GM21447 (cell line): ENCODE data around the gene AGAP3.

Source experiments
- ATAC-seq: cut with Tn5 transposase; IDR thresholded peaks from one replicate; pipeline ENCODE4 v1.9.1; 2021; ENCODE audit not compliant: unreplicated experiment

The AGAP3 gene

DNA sequence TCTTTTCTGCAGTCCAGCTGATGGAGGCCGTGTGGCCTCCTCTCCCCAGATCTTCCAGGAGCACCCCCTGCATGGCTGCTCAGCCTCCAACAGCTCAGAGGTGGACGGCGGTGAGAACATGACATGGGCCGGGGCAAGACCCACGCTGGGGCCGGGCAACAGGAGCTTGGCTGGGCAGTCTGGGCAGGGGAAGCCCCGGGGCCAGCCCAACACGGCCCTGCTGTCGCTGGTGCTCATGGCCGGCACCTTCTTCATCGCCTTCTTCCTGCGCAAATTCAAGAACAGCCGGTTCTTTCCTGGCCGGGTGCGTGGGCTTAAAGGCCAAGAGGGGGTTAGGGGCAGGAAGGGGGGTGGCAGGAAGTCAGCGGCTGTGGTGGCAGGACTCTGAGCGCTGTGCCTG, 12.3 kb upstream of the AGAP3 start:
- no peak for ATAC-seq

DNA sequence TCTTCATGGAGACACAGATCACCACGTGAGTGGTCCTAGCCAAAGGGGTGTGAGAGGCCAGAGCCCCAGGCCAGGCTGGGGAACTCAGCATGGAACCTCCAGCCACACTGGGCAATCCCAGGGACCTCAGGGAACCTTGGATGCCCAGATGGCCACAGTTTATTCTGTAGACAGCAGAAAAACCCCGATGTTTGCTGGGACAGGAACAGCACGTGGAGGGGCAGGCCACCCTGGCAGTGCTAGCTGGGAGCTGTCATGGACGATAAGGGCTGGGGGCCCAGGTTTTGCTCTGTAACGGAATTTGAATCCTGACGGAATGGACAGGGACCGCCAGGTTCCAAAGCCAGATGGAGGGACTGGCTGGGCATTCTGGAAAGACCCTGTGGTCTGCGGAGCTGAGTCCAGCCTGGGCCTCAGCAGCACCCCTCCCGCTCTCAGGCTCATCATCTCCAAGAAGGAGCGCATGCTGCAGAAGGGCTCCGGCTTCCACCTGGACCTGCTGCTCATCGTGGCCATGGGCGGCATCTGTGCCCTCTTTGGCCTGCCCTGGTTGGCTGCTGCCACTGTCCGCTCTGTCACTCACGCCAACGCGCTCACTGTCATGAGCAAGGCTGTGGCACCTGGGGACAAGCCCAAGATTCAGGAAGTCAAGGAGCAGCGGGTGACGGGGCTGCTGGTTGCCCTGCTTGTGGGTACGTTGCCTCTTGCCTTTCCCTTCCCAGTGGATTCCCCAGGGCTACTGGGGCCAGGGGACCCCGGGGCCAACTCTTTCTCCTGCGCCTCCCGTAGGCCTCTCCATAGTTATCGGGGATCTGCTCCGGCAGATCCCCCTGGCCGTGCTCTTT, 11.2 kb upstream of the AGAP3 start:
- no peak for ATAC-seq

DNA sequence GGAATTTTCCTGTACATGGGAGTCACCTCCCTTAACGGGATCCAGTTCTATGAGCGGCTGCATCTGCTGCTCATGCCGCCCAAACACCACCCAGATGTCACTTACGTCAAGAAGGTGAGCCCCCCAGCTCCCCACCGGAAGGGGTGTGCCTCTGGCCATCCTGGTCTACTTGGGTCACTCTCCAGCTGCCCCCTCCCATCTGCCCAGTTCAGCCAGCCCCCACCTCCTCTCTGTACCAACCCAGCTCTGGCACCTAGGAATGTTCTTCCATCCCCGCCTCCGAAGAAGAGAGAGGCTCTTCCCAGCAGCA, 10.7 kb upstream of the AGAP3 start:
- no peak for ATAC-seq

DNA sequence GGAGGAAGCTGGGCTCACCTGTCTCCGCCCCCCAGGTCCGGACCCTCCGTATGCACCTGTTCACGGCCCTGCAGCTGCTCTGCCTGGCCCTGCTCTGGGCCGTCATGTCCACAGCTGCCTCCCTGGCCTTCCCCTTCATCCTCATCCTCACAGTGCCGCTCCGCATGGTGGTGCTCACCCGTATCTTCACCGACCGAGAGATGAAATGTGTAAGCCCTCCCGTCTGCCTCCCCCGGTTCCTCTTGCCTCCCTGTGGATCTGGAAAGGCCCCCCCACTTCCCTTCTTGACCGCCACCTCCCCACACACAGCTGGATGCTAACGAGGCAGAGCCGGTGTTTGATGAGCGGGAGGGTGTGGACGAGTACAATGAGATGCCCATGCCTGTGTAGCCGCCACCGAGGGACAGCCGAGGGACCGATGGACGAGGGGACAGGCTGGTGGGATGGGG, 10.3 kb upstream of the AGAP3 start:
- ATAC-seq = no peak

DNA sequence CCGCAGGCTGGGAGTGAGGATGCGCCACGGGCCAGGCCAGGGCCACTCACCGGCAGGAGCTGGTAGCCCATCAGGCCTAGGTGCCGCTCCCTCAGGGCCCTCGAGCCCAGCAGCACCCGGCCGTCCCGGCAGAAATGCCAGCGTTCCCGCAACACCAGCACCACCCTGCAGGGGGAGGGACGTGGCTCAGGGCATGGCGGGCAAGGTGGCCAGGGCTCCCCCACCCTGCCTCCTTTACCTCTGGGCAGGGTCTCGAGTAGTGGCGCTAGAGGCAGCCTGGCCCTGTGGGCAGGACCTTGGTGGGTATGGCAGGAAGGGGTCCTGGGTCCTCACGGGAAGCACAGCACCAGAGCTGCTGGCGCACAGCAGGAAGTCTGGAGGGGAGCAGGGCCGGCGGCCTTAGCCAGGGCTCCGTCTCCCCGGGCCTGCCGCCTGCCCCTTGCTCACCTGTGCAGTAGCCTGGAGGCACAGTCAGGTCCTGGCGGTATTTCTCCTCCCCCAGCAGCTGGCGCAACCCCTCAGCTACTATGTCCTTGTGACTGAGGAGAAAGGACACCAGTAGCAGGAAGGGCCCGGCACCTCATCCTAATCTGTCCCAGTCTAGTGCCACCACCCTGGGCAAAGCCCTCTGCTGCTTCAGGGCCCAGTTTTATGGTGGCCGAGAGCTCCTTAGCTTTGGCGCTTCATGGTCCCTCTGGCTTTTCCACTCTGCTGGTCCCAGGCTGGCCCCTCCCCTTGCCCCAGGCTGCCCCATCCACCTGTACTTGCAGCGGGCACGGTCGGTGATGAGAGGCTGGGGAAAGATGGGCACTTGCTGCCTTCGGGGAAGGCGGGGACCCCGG, 9.2 kb upstream of the AGAP3 start:
- ATAC-seq = no peak

DNA sequence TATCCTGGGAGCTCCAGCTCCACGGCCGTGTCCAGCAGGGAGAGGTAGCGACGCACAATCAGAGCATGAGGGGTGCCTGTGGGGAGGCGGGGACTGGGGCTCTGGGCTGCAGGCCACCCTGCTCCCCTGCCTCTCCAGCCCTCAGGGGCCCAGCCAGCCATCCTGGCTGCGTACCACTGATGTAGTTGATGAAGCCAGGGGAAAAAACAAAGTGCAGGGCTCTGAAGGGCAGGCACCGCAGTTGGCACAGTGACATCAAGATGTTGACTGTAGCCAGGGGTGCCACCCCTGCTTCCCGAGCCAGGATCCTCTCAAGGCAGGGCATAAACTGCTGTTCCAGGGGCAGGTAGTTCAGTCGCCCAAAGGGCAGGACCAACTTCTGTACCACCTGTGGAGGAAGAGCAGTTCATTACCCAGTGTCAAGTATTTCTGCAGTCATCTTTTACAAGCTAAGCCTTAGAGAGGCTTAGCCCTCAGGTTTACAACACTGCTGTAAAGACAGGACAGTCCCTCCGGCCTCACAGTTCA, 8.5 kb upstream of the AGAP3 start:
- ATAC-seq = no peak

DNA sequence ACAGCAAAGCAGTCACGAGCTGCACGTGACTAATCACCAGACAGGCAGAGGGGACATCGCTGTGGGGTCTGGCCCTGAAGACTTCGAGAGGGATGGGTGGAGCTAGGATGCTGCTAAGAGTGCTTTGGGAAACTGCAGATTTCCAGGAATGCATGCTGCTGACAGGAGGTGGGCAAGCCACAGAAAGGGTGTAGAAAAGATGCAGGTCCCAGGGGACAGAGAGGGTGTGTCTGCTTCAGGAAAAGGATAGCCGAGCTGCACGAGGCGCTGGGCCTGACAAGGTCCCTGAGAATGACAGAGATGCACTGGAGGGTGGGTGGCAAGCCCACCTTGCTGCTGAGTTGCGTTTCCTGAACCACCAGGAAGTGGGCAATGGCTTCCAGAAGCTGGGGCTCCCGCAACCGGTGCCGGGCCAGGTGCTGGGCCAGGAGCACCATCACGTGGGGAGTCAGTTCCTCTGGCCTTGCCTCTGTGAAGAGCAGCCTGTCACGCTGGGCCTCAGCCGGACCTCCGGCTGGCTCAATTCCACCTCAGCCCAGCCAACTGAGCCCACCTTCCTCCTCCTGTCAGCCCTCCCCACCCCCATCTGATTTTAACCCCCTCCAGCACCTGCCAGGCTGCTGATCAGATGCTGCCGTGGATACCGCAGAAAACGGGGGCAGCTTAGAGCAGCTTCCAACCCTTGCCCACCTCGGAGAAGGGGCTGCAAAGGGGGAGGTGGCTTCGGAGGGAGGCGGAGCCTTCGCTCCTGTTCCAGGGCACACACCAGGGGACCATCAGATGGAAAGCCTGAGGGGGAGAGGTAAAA, 7.8 kb upstream of the AGAP3 start:
- no peak for ATAC-seq

DNA sequence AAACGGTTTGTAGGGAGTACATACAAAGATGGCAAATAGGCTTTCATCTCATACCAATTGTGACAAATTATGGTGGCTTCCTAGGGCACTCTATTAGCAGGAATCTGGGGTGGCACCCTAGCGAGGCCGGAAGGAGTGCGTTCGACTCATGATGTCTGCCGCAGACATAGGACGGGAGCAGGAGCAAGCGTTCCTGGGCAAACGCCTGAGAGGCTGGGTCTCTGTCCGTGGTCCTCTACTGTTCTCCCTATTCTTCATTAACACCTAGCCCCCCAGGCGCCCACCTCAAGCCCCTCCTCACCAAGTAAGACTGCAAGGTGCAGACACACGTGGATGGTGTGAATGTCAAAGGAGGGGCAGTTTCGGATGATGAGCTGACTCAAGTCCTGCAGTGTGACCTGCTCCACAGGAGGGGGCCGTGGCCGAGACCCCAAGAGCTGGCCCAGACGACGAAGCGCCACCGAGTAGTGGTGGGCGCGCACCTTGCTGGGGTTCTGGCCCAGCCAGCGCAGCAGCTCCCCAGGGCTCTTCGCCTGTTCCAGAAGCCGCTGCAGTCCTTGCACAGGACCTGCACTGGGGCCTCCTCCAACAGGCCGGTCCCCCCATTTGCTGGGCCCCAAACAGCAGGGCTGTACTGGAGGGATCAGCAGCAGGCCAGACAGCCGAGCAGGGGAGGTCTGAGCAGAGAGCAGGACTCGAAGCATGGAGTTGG, 6.9 kb upstream of the AGAP3 start:
- no peak for ATAC-seq

DNA sequence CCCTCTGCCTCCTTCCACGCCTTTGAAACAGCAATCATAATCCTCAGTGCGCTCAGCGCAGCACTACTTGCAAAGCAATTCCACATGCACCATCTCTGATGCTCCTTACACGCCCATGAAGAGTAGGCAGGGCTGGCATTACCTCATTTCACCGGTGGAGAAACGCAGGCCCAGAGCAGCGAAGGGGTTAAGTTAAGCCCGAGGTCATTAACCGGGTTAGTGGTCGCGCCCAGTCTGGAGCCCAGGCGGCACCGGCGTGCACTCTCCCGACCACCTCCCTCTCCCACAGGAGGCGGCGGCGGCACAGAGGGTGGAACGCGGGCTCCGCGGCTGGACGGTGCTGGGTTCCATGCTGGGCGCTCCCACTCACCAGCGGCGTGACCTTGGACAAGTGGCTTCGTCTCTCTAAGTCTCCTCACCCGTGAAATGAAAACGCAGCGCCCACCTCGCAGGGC, 6.2 kb upstream of the AGAP3 start:
- ATAC-seq = no peak

DNA sequence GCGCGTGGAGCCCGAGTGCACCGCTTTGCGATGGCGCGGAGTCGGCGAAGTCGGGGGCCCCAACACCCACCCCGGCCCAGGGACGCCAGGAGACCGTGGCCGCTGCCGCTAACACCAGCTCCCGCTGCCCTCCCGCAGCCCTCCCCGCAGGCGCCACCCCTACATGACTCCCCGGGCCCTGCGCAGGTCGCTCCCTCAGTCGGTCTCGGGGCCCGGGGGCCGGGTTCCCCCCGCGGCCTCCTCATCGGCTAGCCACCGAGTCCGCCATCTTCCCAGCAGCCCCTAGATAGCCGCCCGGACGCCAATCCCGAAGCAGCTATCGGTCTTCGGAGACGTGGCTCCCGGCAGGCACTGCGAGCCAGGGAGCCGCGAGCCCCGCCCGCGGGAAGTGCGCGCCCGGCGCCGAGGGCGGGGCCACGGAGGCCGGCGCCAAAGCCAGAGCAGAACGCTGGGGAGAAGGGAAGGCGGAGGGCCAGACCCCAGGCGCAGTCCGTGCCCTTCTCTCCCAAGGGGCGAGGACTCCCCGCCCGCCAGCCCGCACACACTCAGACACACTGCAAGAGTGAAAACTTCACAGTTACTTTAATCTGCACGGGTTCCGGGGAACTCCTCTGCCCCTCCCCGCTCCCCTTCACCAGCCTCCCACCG, 5.6 kb upstream of the AGAP3 start, which contains the start of gene FASTK:
Gene FASTK, minus strand, starts transcription at position 288 of the 648 bp plus-strand sequence. Its CDS starts 43 bp downstream, at position 245.
- peak; percentile 74 for ATAC-seq

DNA sequence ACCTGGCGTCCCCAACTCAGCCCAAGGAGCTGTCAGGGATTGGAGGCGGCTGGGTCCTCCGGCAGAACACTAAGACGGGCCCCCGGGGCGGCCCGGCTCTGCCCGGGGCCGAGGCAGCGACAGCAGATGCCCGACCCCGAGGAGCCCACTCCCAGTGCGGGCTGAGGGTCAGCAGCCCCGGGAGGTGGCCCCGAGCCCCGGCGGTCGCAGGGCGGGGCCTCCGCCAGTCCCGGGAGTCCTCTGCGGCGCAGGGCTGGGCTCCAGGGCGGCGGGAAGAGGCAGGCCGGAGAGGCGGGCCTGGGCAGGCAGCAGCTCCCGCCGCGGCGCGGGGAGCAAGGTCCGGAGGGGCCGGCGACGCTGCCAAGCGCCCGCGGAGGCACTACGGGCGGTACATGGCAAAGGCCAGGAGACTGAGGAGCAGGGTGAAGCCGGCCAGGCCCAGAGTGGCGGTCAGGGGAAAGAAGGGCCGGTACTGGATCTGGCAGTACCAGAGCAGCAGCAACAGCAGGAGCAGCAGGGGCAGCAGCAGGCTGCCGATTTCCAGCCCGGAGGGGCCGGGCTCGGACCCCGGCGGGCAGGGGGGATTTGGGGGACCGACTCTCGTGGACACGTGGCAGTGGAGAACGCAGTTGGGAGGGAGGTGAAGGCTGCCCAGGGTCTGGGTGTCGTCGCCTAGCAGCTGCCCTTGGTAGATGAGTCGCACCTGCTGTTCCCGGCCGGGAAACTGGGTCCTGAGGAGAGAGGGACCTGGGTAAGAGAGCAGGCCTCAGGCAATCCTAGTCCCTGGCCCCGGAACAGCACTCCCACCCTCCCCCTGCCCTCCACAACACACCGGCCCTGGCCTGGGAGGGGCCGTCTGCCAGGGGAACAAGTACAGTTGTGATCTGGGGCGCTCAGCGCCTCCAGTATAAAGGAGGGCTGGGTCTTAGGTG, 4.8 kb upstream of the AGAP3 start:
- no peak for ATAC-seq

DNA sequence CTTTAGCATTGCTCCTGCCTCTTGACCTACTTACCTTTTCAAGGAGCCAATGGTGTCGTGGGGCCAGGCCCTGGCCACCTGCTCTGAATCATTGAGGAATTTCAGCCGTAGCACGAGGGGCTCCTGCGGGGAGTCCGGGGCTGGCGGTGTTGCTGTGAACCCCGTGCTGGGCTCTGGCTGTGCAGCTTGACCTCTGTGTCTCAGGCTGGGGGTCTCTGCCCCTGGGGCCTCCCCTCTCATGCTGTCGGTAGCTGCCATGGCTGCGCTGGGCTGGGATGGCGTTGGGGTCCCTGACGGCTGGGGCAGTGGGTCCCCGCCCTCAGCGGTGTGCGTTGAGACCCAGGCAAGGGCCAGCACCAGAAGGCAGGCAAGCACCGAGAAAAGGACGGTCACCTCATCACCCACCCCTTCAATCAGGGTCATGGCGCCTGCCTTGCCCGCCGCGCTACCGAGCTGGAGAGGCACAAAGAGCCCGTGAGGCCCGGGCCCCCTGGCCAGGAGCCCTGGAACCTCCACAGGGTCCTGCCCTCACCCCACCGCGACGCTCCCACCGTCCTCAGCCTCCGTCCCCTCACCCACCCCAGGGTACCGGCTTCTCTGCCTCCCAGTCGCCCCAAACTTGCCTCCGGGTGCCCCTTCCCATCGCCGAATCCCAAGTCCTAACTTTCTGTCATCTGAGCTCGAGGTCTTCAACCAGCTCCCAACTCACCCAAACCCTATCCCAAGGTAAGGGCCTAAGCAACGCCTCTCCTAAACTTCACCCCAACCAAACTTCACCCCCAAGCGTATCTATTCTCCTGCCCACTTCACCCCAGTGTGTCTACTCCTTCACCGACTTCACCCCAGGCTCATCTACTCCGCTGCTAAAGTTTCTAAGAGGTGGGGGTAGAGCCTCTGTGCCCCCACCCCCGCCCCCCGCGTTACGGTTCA, 3.9 kb upstream of the AGAP3 start:
- ATAC-seq = no peak

DNA sequence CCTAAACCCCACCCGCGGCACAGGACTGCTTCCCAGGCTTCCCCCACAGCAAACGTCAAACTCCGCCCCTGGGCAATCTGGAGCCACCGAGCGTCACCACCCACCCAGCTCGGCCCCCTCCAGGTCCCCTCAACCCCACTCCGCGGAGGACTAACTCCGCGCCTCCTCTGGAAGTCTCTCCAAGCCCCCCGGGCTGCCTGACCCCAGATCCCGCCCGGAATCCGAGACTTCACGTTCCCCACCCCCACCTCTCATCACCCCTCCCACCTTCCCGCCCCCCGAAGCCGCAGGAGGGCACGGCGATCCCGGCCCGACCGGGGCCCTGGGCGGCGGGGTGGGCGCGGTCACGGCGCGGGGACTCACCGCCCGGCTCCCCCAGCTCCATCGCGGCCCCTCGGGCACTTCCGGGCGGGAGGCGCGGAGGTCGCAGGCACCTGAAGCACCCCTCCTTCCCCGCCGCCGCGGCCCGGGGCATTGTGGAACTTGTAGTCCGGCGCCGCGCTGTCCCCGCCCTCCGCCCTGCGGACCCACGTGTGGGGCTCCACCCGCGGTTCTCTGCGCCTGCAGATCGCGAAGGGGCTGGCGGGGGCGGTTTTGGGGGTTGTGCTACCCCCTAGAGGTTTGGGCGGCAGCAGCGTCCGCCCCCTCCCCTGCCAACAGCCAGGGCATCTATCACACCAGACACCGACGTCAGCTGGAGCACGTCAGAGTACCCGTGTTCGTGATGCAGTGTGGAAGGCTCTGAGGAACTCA, 3.0 kb upstream of the AGAP3 start, which contains the start of gene TMUB1:
Gene TMUB1, minus strand, starts transcription at position 423 of the 753 bp plus-strand sequence. CDS start 930 bp downstream, outside the sequence.
- ATAC-seq = peak; percentile 39

DNA sequence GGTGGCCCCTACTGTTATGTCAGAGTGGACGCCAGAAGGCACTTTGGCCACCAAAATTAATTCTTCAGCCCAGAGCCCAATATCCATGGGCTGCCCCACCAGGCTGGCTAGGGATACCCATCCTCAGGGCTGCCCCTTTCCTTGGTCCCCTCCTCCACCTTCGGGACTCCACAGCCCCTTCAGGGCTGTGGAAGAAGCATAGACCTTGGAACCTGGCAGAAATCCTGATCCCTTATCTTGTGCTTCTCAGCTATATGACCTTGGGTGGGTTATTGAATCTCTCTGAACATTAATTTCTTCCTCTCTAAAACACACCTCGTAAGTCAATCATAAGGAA, 2.5 kb upstream of the AGAP3 start:
- ATAC-seq = no peak

DNA sequence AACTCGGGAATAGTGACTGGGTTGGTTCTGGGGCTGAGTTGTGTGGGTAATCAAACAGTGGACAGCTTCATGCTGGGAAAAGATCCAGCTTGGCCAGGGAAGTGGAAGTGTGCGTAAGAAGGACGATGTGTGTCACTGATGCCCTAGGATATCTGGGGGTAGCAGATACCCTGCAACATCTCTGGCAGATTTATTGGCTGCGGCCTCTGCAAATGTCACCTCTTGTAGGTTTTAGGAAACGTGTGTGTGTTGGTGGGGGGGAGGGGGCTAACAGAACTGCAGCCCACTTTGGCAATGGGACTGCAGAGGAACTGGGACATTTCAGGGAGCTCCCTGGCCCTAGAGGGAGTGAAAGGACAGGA, 965 bp upstream of the AGAP3 start:
- no peak for ATAC-seq

DNA sequence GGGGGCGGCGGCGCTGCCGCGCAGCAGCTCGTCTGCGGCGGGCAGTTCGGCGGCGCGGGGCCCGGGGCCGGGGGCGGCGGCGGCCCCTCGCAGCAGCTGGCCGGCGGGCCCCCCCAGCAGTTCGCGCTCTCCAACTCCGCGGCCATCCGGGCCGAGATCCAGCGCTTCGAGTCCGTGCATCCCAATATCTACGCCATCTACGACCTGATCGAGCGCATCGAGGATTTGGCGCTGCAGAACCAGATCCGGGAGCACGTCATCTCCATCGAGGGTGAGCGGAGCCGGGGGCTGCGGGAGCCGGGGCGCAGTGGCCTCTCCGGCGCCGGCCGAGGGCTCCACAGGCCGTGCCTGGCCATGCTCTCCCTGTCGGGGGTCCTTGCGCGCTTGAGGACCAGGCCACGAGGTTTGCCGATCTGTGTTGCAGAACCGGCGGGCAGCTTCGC, 548 bp downstream of the AGAP3 start:
- ATAC-seq = no peak
